ENCODE measurements around the gene NDUFA8.

Gene NDUFA8

DNA sequence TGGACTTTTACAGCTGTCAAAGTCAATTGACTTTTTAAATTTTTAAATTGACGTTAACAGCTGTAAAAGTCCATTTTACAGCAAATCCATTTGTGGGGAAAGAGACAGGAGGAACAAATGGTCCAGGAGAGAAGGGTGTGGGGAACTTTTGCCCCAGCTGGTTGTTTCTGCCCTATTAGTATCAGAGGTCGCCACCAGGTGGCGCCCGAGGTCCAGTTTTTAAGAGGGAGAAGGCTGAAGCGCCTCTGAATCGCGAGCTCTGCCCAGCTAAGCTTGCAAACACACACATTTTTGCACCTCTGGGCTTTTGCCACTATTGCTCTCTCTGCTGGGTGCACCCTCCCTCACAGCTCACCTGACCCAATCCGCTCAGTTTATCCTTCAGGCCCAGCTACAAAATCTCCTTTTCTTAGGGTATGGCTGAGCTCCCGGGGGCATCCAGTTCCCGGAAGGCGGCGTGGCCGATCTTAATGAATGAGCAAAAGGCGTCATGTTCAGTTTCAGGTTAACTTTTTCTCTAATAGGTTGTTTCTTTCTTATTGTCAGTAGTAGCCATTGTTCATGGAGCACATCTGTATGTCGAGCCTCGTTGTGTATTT, 60.2 kb downstream of the NDUFA8 start:
- DNase-seq (ENCODE audit: low read depth in 2 of 2): peak; percentile 65 to 72

DNA sequence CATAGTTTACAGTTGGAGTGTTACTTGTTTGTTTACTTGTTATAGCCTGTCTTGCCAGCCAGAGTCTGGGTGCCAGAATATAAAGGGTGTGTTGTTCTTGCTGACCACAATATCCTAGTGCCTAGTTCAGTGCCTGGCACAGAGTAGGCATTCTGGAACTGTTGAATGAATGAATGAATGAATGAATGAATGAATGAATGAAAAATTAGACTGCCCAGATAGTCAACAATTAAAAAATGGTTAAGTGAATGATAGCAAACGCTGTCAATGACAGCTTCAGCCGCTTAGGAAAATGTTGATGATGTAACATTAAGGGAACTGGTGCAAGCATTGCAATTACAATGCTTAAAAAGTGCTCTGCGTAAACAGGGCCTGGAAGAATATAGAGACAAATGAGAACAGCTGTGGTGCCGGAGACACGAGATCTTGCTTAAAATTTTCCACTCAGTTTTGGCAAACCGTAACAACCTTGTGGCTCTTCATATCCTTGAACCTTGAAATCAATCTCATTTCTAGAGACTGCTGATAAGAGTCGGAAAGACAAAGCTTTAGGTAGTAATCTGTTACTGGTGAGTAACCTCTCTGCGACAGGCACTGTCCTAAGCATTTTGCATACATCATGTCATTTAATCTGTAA, 61.8 kb downstream of the NDUFA8 start:
- no peak for DNase-seq (ENCODE audit: low read depth in 2 of 2)

DNA sequence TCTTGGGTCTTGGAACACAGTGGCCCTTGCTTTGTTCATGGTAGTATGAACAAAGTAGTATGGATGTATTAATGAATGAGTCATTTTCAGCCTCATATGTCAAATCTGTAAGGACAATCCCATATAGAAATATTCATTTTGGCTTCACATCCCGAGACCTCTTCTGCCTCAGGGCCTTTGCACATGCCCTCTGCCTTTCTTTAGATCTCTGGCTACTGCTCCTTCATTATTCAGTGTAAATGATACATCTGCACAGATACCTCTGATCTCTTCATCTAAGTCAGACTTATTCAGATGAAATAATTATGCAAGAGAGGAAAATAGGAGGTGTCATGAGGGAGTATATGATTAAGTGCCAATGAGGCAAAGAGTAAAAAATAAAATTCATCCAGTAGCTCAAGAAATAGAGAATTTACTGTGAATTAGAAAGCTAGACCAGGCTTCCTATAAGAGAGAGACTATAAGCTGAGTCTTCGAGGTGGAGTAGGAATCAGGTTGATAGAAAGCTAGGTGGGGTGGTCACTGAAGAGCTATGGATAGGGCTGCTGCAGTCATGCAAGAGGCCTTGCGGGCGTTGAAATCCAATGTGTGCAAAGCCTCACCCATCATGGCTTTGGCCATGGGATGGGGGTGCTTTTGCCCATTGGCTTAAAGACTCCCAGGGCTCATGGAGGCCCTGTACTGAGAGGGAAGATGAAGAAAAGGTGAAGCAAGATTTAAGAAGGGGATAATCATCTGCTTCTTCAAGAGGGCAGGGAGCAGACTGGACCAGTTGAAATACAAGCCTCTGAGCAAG, 62.8 kb downstream of the NDUFA8 start:
- DNase-seq (ENCODE audit: low read depth in 2 of 2): no peak

DNA sequence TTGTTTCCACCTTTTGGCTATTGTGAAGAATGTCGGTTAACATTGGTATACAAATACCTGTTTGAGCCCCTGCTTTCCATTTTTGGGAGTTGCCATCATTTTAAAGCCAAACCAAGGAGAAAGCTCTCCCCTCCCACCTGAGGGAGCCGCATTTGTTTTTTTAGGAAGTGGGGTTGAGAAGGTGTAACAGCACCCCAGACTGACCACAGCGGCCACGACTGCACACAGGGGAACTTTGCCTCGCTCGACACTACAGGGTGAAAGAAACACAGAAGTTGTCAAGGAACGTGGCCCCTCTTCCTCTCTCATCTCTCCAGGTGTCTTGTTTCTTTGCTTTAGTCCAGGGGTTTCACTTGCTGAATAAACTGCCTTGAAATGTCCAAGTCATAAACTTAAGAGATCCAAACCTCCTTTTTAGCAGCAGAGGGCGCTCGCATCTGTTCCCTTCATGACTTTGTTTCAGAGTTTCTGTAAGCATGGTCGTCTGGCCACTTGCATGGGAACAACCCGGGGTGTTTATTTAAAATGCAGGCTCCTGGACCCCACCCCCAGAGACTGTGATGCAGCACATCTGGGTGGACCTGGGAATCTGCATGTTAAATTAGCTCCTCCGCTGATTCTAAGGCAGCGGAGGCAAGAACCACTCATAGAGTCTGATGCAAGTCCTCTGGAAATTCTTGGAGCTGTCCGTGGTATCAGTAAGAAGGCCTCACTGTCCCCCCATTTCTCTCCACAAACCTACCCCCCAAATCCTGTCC, 64.4 kb downstream of the NDUFA8 start:
- peak; percentile 11 to 28 for DNase-seq (ENCODE audit: low read depth in 2 of 2)
